HG03342 (cell line): ENCODE data around the gene CGNL1.
A peak's percentile ranks its signal among the peaks of the same experiment; 100 is the strongest.

Source experiments
- ATAC-seq: cut with Tn5 transposase; IDR thresholded peaks from one replicate; pipeline ENCODE4 v1.9.1; 2021; ENCODE audit warnings: mild to moderate bottlenecking, moderate library complexity; ENCODE audit not compliant: unreplicated experiment

CGNL1 gene

DNA sequence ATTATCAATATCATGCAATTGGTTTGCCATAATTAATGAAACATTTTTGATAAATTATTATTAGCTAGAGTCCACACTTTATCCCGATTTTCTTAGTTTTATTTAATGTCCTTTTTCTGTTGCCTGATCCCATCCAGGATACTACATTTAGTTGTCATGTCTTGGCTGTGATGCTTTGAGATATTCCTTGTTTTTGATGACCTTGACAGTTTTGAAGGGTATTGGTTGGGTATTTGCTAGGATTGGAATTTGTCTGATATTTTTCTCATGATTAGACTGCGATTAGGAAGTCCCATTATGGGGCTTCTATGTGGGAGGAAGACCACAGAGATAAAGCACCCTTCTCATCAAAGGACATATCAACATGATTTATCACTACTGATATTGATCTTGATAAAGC, 43.0 kb downstream of the CGNL1 start:
- no peak for ATAC-seq

DNA sequence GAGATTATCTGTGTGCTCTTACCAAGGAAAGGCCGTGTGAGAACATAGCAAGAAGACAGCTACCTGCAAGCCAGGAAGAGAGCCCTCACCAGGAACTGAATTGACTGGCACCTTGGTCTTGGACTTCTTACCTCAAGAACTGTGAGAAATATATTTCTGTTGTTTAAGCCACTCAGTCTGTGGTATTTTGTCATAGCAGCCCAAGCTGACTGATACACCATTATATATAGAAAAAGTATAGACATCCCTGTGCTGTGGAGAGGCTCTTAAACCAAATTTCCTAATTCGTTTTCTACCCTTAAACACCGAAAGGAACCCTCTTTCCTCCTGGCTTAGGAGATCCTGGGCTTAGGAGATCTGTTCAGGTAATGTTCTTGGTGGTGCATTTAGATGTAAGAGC, 44.8 kb downstream of the CGNL1 start:
- ATAC-seq: no peak

- no peak for ATAC-seq
These were observed 45.2 kb downstream of the CGNL1 start for GRCh38 chr15:57421551-57421950.

GRCh38 chr15:57422113-57422754, 45.9 kb downstream of the CGNL1 start:
- peak; percentile 74 for ATAC-seq

GRCh38 chr15:57423599-57424140, 47.4 kb downstream of the CGNL1 start:
- no peak for ATAC-seq

GRCh38 chr15:57424628-57425405, 48.5 kb downstream of the CGNL1 start:
- no peak for ATAC-seq

DNA sequence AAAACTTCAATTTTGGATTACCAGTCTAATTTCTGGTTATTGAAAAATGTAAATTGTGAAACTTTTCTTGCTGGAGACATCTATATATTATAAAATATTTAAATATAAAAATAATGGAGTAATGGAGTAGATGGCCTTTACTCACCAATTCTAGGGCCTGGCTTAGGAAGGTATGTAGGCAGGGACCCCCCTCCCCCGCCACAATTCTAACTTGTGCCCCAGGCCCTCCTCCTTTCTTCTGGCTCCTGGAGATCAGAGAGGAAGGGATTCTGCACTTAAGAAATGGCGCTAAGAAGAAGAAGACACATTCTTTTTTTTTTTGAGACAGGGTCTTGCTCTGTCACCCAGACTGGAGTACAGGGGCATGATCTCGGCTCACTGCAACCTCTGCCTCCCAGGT, 49.5 kb downstream of the CGNL1 start:
- no peak for ATAC-seq

DNA sequence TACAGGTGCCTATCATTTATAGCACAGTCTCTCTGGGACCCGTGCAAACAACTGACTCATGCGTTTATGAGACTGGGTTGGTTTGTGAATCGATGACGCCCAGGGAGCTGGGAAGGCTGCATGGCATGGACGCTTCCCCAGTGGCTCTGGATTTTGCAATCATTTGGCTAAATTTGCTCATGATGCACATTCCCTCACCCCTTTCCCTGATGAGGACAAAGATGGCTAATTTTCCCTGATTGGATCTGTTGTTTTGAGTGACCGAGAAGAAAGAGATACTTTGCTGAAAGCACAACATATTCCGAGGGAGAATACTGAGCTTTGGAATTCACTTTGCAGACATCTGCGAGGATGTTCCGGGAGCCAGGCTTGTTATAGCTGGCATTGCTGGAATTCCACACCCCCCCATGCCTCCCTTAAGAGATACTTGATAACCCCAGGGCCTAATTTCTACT, 51.1 kb downstream of the CGNL1 start:
- no peak for ATAC-seq

DNA sequence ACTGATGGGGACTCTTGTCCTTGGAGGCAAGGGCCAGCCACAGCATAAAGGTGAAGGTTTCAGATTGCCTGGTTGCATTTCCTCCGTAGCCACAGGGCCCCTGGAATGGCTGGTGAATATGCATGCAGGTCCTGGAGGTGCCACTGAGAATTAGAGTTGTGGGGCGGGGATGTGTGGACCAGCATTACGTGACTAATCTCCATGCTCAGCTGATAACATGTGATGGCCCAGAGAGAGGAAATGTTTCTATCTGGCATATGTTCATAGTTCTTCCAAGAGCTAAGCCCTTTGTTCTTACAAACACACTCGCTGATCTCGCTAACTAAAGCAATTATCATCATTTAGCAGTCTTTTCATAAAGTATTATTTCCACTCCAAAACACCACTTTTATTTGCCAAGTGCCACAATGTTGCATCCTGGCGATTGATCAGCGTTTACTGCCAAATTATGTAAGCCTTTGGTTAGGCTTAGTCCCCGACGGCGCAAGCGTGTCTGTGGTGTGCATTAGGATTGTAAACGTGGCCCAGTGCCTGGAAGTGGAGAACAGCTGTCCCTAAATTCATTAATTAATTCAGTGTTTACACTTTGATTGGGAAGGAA, 55.9 kb downstream of the CGNL1 start:
- ATAC-seq: no peak

DNA sequence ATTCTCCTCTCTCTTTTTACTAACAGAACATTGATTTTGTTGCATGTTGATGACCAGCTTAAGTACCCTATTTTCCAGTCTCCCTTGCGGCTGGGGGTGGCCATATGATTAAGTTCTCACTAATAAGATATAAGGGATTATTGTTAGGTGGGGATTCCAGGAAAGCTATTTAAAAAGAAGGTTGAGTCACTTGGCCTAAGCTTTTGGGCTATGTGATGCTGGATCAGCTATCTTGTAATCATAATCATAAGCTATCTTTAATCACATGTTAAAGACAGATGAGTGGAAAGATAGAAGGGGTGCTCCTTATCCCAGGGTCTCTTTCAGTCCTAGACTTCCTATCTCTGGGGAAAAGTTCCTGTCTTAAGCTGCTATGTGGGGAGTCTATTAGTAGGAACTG, 59.9 kb downstream of the CGNL1 start:
- ATAC-seq: no peak

DNA sequence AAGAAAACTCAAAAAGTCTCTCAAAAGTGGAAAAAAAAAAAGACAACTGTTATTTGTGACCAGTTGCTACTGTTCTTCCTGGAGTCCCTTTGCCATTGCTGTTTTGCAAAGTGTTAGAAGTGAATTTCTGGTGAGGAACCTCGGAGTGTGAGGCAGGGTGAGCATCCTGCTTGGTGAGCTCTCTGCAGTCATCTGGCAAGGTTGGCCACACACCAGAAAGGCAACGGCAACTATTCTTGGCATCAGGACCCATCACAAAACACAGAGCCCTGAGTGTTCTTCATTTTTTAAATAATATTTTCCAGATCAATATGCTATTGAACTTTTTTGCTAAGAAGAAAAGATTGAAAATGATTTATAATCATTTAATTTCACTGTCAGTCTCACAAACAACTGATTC, 60.7 kb downstream of the CGNL1 start:
- no peak for ATAC-seq

DNA sequence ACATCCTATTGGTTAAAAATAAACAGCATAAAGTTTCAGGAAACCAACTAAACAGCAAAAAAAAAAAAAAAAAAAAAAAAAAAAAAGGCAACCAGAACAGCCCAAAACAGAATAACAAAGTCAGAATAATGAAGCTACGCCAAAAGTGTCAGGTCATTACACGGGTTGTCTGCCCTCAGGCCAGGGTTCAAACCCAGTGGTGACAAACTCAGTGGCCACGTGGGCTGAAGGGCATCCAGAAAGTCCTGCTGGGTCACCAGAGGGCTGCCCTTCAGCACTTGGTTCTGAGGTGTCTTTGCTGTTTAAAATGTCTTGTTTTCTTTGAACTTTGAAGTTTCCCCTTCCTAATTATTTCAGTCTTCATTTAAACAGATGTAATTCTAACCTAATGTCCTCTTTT, 61.3 kb downstream of the CGNL1 start:
- no peak for ATAC-seq

- no peak for ATAC-seq
These were observed 61.9 kb downstream of the CGNL1 start for GRCh38 chr15:57438166-57438565.

DNA sequence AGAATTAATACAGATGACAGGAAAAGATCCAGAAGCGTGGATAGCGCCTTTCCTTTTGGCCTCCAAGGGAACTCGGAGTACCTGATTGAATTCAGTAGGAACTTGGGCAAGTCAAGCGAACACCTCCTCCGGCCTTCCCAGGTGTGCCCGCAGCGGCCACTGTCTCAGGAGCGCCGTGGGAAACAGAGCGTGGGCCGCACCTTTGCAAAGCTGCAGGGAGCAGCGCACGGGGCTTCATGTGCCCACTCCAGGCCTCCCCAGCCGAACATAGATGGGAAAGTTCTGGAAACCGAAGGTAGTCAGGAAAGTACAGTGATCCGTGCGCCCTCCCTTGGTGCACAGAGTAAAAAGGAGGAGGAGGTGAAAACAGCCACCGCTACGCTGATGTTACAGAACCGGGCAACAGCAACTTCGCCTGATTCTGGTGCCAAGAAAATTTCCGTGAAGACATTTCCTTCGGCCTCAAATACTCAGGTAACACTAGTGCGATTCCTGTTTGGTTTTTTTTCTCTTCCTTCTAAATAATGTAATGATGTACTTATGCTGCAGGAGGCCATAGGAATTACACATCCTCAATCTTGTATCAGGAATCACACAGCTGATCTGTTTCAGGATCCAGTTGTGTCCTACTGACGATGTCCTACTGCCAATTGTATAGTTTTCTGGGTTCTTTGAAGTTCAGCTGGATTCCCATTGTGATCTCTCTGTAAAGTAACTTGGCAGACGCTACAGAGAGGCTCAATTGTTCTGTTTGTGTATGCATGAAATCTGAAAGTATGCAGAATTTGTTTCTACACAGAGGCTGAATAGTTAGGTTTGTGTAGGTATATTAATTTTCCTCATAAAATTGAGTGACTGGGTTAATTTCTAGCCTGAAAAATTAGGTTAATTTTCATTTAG, 63.1 kb downstream of the CGNL1 start:
- ATAC-seq: no peak

GRCh38 chr15:57440167-57440566, 63.9 kb downstream of the CGNL1 start:
- no peak for ATAC-seq

DNA sequence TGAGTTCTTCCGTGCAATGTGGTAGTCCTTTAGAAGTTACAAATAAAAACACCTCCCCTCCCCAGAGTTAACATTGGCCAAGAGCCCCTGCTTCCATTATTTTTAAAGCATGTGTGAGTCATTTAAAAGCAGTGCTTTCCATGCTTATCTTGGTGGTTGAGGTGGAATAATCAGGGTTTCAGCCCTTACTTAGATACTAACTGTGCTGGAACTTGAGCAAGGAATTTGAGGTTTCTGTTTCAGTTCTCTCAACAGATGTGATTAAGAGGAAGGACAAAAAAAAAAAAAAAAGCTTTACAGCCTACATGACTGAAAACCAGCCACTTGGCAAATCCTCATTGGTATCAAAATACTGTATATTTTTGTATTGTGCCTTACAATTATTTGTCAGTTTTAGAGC, 64.5 kb downstream of the CGNL1 start:
- no peak for ATAC-seq

GRCh38 chr15:57442335-57442734, 66.0 kb downstream of the CGNL1 start:
- ATAC-seq: no peak

DNA sequence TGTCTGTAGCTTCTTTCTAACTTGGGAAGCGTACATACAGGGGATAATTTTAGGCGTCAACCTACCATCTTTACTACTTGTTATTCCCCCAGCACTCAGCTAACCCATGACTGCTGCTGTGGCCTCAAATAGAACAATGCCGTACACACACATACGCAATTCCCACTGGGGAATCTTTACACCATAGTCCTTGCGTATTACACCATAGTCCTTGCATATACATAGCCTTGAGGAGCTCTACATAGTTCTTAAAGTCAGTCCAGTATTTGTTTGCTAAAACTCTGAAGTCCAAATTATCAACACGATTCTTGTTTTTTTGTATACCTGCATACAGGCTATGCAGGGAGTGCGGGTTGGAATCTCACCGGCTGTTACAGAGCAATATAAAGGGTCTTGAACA, 67.2 kb downstream of the CGNL1 start:
- ATAC-seq: no peak

- ATAC-seq: no peak
These were observed 68.7 kb downstream of the CGNL1 start for GRCh38 chr15:57444877-57445513.

GRCh38 chr15:57445872-57446271, 69.6 kb downstream of the CGNL1 start:
- no peak for ATAC-seq
